ENCODE data around the gene FBLN2.
A peak's percentile ranks its signal among the peaks of the same experiment; 100 is the strongest.

FBLN2 gene

GRCh38 chr3:13647298-13648059, 98.6 kb downstream of the FBLN2 start:
- H3K27ac ChIP-seq: no peak overlapping the region
- TF ChIP-seq CTCF (conservative IDR thresholded peaks at IDR 0.05) (no peak), ZFX (IDR thresholded peaks at IDR 0.05) (no peak)

- no peak overlapping the region for H3K27ac ChIP-seq
- TF ChIP-seq ZFX (IDR thresholded peaks at IDR 0.05) (no peak), CTCF (conservative IDR thresholded peaks at IDR 0.05) (peak; percentile 97)
Observed at GRCh38 chr3:13648060-13649001, 99.4 kb downstream of the FBLN2 start.

GRCh38 chr3:13650210-13651056, 101.5 kb downstream of the FBLN2 start:
- peak; percentile 99 for TF ChIP-seq CTCF (conservative IDR thresholded peaks at IDR 0.05)
- no peak for TF ChIP-seq ZFX (IDR thresholded peaks at IDR 0.05)
- peak overlapping the region; percentile 15; the same call in 1 of the 2 replicates for H3K27ac ChIP-seq

- peak overlapping the region; percentile 15; the same call in 1 of the 2 replicates for H3K27ac ChIP-seq
- no peak for TF ChIP-seq CTCF (conservative IDR thresholded peaks at IDR 0.05)
- TF ChIP-seq ZFX (IDR thresholded peaks at IDR 0.05): no peak
Observed at GRCh38 chr3:13651057-13651400, 102.1 kb downstream of the FBLN2 start.

- no peak overlapping the region; the same call in 1 of the 2 replicates for H3K27ac ChIP-seq
- TF ChIP-seq ZFX (IDR thresholded peaks at IDR 0.05) (no peak), CTCF (conservative IDR thresholded peaks at IDR 0.05) (no peak)
Observed at GRCh38 chr3:13651775-13652428, 103.0 kb downstream of the FBLN2 start.

- no peak overlapping the region for H3K27ac ChIP-seq
- no peak for TF ChIP-seq CTCF (conservative IDR thresholded peaks at IDR 0.05)
- no peak for TF ChIP-seq ZFX (IDR thresholded peaks at IDR 0.05)
Observed at GRCh38 chr3:13652728-13653127, 103.8 kb downstream of the FBLN2 start.
